GM23338 (cell line): ENCODE measurements around the gene DSCAML1. TPM values are rescaled to one million over a fixed set of nuclear protein-coding genes. Genes with fewer than 3 reads are reported as not detected.

Source experiments
- EZH2 ChIP-seq: fragments of 200-600 bp; sonication (generic); IDR thresholded peaks from one replicate; pipeline ENCODE4 v1.8.0; 2017; ENCODE audit warnings: antibody characterized with exemption, mild to moderate bottlenecking, low read depth; ENCODE audit not compliant: unreplicated experiment
- JUNB ChIP-seq: IDR thresholded peaks from one replicate; pipeline ENCODE4 v1.6.1; 2016; ENCODE audit warnings: antibody characterized with exemption; ENCODE audit not compliant: unreplicated experiment
- REST ChIP-seq: IDR thresholded peaks from one replicate; pipeline ENCODE4 v1.6.1; 2018; ENCODE audit warnings: antibody characterized with exemption; ENCODE audit not compliant: unreplicated experiment
- ZNF462 ChIP-seq: fragments of 250-450 bp; sonication (Bioruptor Pico); IDR thresholded peaks from 2 replicates; pipeline ENCODE4 v1.5.0; 2020; ENCODE audit warnings: mild to moderate bottlenecking, moderate library complexity
- polyA plus RNA-seq: library from polyadenylated mRNA; unstranded; fragments of >200 nt; fragmentation: Nextera tagmentation; extraction: Ambion mirVana; gene quantifications from 2 replicates; pipeline ENCODE4 v1.2.1, GENCODE V29; 2016
- total RNA-seq: library from RNA; depleted of rRNA; stranded (reverse); fragments of >200 nt; shearing (Covaris generic); gene quantifications from 2 replicates; pipeline ENCODE4 v1.2.3, GENCODE V29; 2014; rRNA removed

The DSCAML1 gene
- total and polyA plus RNA-seq, 2 experiments from 2014 or later = 0.17 TPM; not detected in 1

GRCh38 chr11:117378976-117379865 is 417.8 kb downstream of the DSCAML1 start (continued):
- TF ChIP-seq ZNF462 (CRISPR knock-in tag) (no peak), REST (no peak), JUNB (no peak), EZH2 (no peak)

Other genes starting within 250 kb of the DSCAML1 start
- gene FXYD2, start 27.5 kb upstream of the DSCAML1 start, total RNA-seq = 0.12 and 0.59 TPM in 2 replicates
- gene FXYD2, start 27.5 kb upstream of the DSCAML1 start, polyA plus RNA-seq = 0.12 and 1.4 TPM in 2 replicates
- gene FXYD6, start 79.4 kb upstream of the DSCAML1 start, total RNA-seq = 25.6 and 30.7 TPM in 2 replicates
- gene FXYD6, start 79.4 kb upstream of the DSCAML1 start, polyA plus RNA-seq = 21.8 and 26.2 TPM in 2 replicates
- gene TMPRSS13, start 132.2 kb upstream of the DSCAML1 start, total RNA-seq = 0.08 and 0.31 TPM in 2 replicates
- gene TMPRSS13, start 132.2 kb upstream of the DSCAML1 start, polyA plus RNA-seq = 0.10 TPM in 1 of 2 replicates, not detected in the other
- gene IL10RA, start 189.2 kb upstream of the DSCAML1 start, total RNA-seq = 0.10 and 0.23 TPM in 2 replicates
- gene IL10RA, start 189.2 kb upstream of the DSCAML1 start, polyA plus RNA-seq = not detected in 2 replicates